Activated T-cell treated with anti-CD3 and anti-CD28 coated beads, Interleukin-2, amount 50 U/mL, for 48 hours (primary cell): ENCODE results near the gene RAMACL.
"Not testable (repeated sequence)": the region's sequence is repeated elsewhere in the genome, so short reads cannot be mapped to it uniquely, and the experiment has no call there.

Experiments
- DNase-seq, 2 experiments: peaks; one replicate each; pipeline ENCODE4 v3.0.0-alpha.2; 2020

Gene RAMACL

DNA sequence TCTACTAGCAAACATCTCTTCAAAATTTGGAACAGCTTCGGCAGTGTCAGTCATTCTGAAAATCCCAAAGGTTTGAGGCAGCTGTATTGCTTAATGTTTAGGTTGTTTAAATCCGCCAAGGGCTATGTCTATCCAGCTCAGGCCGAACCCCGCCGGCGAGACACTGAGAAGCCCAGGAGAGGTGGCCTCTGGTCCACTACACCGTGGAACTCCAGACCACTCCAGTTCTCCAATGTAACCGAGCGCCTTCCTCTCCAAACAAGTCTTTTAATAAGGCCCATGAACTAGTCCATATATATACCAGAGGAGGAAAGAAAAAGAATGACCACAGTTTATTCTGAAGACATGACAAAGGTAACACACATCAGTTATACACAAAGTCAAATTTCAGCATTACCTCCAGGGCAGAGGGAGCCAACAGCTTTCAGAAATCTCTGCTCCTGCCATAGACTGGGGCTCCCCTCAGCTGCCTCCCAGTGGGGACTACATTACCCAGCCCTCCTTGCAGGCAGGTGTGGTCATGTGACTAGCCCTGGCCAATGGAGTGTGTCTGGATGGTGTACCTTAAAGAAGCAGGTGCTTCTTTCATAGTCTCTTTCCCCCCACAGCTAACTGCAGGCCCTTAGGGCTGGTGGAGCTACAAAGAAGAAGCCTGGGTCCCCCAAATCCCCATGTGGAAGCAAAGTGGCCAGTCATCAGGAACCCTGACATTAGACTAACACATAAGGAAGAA is at the start of gene RAMACL:
Gene RAMACL, minus strand, starts transcription at position 255 of the 733 bp plus-strand sequence. Its CDS starts 201 bp downstream, at position 54.
- peak; percentile 45 to 52 for DNase-seq

DNA sequence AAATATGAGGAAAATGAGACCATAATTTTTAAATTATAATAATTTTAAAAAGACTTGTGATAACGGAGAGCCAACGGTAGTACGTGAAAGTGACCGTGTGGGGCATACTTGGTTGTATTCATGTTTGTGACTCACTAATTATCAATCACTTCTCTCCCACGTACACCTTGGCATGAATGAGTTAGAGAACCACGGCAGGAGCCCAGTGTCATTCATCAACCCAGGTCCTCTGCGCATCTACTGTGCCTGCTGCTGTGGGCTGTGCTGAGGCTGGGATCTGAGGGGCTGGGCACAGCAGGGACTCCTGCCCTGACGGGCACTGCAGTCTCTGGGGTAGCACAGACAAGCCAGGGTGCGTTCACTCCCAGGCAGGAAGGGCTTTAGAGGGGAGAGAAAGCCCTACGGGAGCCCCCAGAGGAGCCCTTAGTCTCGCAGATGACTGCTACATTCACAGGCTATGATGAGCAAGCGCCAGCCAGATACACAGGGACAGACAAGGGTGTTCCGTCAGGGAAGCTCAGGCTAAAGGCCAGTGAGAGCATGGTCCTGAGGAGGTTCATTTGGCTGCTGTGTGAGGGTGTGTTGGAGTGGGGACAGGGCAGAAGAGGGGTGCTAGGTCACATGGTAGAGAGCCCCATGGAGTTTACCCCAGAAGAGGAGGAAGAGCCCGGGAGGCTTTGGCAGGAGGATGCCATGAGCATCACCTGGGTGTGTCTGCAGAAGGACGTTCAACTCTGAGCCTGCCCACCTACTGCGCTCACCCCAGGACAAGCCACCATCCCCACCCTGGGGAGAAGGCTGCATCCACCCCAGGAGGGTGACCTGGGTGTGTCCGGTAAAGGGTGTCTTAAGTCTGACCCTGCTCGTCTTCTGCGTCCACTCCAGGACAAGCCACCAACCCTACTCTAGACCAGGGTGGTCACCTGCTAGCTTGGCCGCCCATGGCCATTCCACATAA is 48.8 kb upstream of the RAMACL start:
- DNase-seq = no peak

DNA sequence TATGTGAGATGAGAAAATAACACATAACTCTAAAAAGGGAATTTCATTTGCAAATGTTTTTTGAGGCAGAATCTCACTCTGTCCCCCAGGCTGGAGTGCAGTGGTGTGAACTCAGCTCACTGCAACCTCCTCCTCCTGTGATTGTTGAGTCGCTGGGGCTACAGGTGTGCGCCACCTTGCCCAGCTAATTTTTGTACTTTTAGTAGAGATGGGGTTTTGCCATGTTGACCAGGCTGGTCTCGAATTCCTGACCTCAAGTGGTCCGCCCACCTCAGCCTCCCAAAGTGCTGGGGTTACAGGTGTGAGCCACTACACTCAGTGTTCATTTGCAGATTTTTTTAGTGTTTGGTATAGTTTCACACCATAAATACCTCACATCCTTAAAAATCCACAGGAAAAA is 48.1 kb upstream of the RAMACL start:
- DNase-seq = not testable (repeated sequence)

DNA sequence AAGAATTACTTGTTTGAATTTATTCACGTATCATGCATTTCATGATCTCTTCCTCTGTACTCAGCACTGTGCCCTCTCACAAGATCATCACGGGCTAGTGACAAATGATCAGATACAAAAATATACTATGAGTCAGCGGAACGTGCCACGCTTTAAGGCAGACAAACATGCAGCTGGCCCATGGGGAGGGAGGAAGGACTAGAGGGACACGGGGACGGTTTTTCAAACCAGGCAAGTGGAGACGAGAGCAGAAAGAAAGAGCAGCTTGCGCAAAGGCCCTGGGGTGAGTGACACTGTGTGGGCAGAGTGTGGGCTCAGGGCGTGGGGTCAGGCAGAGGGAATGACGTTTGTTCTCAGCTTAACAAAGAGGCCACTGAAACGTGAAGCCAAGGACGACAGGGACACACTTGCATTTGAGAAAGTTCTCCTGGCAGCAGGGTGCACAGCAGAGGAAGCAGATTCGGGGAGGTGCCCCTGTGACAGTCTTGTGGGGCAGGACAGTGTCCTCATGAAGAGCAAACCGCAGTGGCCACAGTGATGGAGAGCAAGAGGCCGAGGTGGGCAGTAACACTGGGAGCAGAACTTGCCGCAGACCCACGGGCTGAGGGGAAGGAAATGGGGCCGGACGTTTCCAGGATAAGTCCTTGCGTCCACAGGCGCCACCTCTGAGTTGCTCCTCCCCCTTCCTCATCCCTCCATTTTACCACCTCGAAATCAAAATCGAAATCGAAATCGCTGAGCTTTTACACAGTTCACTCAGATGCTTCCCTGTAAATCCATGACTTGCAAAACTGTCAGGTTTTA is 47.5 kb upstream of the RAMACL start:
- no peak for DNase-seq

DNA sequence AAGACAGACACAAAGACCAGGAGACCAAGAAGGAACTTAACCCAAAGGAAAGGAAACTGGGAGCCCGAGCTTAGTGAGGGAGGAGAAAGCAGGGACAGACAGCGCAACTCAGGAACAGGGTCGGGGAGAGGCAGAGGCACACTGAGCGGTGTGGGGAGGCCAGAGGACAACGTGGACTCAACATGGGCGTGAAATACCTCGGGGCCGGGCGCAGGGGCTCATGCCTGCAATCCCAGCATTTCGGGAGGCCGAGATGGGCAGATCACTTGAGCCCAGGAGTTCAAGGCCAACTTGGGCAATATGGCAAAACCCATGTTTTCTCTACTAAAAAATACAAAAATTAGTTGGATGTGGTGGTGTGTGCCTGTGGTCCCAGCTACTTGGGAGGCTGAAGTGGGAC is 46.3 kb upstream of the RAMACL start:
- DNase-seq = no peak

DNA sequence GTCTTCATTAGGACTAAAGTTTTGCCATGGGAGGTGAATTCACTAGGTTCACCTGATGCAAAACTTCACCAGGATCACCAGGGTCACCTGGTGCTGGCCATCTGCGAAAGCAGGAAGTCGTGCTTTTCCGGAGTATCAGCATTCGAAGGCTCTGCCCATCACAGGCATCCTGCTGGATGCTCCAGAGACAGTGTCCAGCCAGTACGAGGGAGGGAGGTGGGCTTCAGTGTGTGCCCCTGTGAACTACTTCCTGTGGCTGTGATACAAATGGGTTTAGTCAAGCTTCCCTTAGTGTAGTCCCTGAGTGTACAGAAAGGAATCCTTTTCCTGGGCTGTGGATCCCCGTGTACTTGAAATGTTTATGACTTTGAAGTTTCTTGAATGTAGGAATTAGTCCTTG is 44.0 kb upstream of the RAMACL start:
- DNase-seq = no peak

DNA sequence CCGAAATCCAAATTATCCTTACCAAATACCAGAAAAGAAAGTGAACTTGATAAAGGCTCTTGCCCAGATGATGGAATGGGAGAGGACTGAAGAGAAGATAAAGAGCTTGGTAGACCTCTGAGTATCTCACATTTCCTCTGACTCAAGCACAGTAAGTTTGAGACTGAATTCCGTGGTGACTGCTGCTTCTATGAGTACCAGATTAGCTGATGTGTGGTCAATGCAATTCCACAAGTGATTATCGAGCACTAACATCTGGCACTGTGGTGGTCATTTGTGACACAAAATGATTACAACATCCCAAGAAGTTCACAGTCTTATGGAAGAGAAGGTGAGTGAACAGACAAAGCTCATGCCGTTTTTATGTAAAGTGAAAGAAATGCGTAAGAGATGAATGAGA is 43.1 kb upstream of the RAMACL start:
- no peak for DNase-seq

DNA sequence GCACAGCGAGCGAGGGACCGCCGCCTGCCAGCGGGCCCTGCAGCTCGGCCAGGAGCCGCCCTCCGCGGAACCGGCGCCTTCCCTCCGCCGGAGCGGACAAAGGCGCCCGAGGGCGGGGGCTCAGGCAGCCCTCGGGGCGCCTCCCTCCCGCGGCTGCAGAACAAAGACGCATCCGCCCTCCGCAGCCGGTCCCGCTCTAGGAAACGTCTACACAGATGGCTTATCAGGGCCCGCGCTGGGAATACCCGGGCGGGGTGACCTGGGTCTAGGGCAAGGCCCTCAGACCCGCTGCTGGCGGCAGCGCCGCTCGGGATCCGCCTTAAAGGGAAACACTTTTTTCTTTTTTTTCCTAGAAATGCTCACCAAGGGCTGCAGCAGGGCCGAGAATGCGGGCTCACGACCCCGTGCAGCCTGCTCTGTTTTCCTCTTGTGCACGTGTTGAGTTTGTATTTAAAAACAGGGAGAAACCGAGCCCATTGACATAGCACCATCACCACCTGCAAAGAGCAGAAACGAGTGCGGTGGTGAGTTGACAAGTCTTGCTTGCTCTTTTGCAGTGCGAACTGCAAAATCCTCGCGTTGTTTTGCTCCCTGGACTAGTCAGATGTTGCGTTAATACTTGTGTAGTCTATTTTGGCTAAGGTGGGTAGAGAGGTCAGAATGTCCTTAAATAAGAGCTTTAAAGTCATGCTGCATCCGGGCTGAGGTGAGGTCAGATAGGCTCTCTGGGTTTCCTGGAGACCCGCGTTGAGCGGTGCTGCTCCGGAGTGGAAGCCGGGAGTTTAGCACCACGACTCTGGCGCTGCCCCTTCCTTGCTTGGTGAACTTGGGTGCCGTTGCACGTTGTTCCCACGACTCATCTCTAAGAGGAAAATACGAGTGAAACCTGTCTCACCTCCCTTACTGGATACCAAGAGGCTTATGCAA is 41.7 kb upstream of the RAMACL start:
- peak; percentile 58 to 64 for DNase-seq

DNA sequence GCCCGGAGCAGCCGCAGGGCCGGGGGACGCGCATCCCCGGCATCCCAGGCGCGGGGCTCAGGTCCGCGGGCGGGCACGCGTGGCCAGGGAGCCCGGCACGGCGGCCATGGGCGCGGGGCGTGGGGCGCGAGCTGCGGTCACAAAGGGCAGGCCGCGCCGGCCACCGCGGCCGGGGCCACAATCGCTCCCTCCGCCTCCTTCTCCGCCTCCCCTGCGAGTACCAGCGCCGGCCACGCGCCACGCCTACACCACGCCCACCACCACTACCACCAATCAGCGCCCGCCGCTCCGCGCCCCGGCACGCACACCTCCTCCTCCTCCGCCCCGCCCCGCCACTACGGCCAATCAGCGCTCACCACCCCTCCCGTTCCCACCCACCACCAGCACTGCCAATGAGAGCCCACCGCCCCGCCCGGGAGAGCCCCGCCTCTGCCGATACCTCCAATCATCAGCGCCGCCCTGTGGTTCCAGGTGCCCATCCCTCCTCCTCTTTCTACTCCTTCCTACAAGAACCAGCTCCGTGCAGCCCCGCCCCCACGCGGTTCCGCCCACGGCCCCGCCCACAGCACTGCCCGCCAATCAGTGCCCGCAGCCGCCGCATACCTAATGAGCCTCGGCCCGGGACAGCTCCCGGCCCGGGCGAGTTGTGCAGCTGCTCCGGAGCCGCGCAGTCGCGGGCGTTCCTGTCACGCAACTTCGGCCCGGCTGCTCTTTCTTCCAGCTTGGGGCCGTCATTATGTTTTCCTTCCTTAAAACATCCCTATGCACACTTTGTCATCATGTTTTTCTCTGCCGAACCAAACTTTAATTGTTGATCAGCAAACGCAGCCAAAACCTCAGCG is 40.8 kb upstream of the RAMACL start, which contains the start of gene RPS6KA2:
Gene RPS6KA2, minus strand, starts transcription at position 219 of the 842 bp plus-strand sequence. CDS start 232 bp downstream, outside the sequence.
- DNase-seq = peak; percentile 100

DNA sequence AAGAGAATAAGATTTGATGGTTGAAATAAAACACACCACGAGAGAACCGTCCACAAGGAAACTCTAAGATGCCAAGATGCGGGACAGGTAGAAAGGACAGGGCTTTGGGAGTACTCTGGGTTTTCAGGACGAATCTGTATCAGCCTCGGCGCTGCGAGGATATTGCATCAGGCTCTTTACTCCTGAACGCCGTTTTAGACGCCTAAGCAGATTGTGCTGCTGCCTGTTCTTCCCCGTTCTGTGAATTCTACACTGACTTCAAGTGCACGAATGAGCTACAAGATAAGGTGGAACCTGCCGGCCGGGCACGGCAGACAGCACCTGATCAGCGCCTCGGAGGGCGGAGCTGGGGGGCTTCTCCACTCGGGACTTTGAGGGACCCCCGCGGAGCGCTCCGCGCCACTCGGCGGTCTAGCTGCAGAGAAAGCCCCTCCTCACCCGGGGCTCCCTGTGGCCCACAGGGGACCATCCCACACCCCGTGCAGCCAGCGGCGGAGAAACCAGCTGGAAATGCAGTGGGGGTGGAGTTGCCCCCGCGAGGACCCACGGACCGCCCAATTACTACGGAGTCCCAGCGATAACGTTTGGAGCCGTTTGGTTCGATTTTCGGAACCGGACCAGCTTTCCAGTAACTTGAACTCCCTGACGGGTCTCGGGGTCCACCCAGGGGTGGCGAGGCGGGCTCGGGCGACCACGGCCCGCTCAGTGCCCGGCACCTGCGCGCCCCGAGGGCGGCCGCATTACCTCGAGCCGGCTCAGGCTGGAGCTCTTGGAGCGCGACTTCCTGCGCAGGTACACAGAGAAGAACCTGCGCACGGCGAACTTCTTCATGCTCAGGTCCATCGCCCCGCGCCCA is 39.9 kb upstream of the RAMACL start:
- DNase-seq = peak; percentile 39 to 48

DNA sequence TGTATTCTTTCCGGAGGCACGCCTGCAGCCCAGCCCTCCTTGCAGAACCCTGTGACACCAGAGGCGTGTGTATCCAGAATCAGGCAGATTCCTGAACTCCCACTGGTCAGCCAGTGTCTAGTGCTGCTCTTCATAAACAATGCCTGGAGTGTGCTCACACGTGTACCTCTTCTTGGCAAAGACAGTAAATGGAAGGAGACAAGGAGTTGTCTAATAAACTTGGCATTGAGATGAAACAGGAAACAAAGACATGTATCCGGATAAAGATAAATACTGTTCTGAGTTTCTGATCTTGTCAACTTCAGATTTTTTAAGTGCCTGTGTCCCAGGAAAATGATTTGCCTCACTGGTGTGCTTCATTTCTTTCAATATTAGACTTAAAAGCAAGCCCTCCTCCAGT is 38.9 kb upstream of the RAMACL start:
- DNase-seq = no peak

DNA sequence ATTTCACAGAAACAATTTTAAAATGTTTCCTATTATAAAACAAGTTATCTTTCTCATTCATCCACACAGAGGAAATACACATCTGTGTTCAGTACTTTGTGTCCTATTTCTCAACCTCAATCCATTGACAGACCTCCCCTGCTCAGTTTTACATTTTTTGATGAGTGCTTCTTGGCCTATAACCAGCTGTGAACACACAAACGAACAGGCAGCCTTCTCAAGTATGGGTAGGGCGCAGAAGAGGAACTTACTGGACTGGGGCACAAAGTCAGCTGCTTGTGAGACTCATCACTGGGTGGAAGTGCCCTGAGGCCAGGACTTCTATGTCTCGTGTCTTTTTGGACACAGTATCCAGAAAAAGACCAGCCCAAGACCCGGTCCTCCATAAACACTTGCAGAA is 37.8 kb upstream of the RAMACL start:
- no peak for DNase-seq

DNA sequence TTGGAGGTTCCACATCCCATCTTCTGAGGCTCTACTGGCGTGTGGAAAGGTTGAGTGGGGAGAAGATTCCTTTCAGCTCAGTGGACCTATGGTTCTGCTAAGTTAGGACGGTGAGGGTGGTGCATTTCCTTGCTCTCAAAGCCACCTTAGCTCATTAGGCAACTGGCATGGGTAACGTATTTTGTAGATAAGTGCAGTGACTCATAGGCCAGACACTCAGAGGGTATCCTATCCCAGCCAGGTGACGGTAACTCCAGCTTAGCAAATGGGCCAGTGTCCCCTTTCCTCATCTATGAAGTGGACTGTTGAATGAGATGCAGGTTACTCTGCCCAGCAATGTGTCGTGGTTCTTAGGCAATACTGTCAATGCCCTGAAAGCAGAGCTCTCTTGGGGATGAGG is 36.8 kb upstream of the RAMACL start:
- no peak for DNase-seq

DNA sequence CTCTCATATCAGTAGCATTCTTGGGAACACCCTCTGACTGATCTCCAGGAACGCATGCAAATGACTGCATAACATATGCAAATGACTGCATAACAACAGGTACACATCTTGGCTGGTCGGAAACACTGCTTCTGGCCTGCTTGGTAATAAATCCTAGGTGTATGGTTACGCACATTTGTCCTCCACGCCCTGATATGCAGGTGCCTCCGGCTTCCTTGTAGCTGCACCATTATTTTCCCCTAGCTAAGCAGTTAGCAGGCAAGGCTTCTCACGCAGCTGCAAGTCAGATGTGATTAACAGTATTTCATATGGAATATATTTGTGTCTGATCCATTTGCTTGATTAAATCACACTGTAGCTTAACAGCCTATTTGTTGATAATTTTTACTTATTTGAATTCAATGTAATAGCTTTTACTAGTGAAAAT is 34.6 kb upstream of the RAMACL start:
- no peak for DNase-seq

DNA sequence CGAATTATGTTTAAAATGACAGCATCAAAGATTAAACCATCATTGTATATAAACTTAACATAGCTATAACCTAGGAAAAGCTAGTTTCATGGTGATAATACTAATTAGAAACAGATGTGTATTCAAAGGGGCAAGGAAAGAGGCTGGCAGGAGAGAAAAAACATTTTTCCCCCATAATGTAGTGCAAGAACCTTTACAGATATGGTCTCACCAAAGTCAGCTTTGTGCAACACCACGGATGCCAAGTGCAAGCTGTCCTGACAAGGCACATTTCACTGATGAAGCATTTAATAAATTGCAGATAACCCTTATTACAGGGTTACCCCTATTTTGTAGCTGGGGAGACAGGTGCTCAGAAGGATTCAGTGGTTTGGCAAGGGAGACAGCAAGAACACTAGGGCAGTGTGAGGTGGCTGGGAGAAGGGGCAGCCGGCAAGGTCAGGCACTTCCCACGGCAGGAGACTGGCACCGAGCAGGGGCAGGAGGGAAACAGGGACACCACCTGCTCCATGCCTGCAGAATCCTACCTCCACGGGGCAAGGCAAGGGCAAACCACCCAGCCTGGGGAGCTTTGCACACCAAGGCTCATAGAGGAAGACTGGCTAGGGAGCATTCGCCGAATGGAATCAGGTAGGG is 34.1 kb upstream of the RAMACL start:
- DNase-seq = no peak

DNA sequence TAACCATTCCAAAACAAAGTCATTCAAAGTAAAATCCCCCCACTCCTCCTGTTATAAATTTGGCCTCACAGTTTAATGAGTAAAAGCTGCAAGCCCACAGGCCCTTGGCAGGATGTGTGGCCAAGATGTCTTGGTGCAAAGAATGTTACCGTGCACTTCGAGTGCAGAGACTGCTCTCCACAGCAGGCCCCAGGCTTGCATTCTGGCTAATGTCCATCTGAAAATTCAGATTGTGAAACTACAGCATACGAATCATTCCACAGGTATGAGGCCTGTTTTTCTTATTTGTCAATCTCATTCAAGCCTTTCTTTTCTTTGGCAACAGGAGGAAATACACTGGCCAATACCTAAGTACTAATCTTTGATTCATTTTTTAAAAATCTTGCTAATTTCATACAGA is 33.4 kb upstream of the RAMACL start:
- no peak for DNase-seq

DNA sequence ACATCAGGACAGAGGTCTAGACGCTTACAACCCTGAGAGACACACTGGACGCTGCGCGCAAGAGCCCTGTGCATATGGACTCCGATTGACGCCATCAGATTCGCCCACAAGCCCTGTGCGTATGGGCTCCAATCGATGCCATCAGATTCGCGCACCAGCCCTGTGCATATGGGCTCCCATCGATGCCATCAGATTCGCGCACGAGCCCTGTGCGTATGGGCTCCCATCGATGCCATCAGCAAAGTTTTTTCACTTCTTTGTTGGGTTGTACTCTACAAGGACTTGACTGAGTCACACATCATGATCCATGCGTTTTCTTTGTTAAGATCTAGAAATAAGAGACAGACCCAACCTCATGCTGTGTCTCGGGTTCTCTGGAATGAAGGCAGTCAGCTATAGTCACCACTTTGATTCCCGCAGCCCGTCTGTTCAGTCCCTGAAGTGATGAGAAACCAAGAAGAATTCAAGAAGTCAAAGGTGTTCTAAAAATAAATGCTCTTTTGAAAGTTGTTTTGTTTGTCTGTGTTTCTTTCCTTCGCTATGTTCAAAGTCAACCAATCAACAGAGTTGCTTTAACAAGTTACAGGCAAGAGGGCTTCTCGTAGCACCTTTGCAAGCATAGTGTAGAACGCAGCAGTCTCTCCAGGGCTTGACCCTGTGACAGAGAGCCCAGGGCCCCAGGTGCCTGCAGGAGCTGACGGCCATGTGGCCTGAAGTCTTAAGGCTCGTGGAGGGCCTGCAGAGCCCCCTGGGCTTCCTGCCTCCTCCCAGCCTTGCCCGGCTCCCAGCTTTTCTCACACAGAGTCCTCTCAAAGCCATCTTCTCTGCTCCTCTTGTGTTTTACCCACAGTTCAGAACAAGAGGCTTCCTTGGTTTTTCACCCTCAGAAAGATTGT is 32.6 kb upstream of the RAMACL start:
- DNase-seq = no peak

DNA sequence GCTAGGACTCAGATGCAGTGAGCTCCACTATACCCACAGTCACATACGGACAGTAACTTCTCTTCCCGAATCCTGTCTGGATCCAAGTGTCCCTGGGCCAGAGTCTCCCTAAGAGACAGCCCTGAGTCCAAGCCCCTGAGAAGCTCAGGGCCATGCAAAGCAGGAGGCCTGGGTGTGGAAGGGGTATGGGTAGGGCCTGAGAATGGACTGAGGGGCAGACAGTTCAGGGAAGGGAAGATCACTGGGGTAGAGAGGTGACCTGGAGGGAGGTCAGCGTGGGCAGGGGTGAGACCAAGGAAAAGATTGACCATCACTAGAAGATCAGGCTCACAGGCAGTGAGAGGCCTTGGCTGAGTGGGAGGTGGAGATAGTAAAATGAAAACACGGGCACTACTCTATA is 31.8 kb upstream of the RAMACL start:
- no peak for DNase-seq
